RWPE1 (cell line): ENCODE data around the gene CHD5.

Experiments
- CTCF ChIA-PET: fragments of 350-600 bp; sonication (Branson Sonifier 250); formaldehyde crosslinking; extraction: SDS; loops from one replicate; lab custom pipeline; 2021; lab: Yijun Ruan, JAX
- POLR2A ChIA-PET: fragments of 400-600 bp; formaldehyde crosslinking; extraction: SDS; loops from one replicate; lab custom pipeline; 2020; ENCODE audit warnings: antibody characterized with exemption; ENCODE audit not compliant: low non-redundant PET; lab: Yijun Ruan, JAX
- DNase-seq: peaks from one replicate; pipeline ENCODE4 v3.0.0; 2012; ENCODE audit warnings: low spot score
- H3K27ac ChIP-seq: fragments of 450-650 bp; 2 replicates; pipeline ENCODE4 v1.5.1; 2017
- TF ChIP-seq, protein P1 (sequence below): fragments of 450-650 bp; conservative IDR thresholded peaks from 2 replicates; pipeline ENCODE4 v1.5.1; 2017; ENCODE audit warnings: low read depth, mild to moderate bottlenecking

CHD5 gene

DNA sequence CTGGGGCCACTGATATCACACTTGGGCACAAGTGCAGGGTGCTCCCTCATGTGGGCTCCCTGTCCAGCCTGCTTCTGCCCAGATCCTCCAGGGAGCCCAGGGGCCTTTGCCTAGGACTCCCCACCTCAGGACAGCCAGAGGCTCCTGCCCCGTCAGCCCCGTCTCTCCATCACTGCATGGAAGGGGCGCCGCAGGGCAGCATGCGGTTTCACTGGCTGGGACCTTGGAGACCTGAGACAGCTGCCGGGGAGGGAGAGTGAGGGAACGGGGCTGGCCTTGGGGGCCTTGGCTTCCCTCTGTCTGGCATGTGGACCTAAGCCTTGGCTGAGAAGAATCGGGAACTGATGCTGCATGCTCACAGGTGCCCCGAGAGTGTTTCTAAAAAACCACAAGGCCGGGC is 87.9 kb downstream of the CHD5 start:
- ChIA-PET CTCF (interaction anchor here (0.6 to 1.4 kb wide), 3 partner anchors 10 to 260 kb away, joined by 3 to 4 read pairs (median 3); no protein-coding TSS in a partner anchor), POLR2A (no interaction called here)
- no peak overlapping the region for H3K27ac ChIP-seq
- DNase-seq = no peak
- TF ChIP-seq, protein P1, sequence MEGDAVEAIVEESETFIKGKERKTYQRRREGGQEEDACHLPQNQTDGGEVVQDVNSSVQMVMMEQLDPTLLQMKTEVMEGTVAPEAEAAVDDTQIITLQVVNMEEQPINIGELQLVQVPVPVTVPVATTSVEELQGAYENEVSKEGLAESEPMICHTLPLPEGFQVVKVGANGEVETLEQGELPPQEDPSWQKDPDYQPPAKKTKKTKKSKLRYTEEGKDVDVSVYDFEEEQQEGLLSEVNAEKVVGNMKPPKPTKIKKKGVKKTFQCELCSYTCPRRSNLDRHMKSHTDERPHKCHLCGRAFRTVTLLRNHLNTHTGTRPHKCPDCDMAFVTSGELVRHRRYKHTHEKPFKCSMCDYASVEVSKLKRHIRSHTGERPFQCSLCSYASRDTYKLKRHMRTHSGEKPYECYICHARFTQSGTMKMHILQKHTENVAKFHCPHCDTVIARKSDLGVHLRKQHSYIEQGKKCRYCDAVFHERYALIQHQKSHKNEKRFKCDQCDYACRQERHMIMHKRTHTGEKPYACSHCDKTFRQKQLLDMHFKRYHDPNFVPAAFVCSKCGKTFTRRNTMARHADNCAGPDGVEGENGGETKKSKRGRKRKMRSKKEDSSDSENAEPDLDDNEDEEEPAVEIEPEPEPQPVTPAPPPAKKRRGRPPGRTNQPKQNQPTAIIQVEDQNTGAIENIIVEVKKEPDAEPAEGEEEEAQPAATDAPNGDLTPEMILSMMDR = no peak

- POLR2A ChIA-PET = no interaction called here
- CTCF ChIA-PET = interaction anchor here (0.6 to 1.4 kb wide), 4 partner anchors 10 to 260 kb away, joined by 3 to 4 read pairs (median 3); no protein-coding TSS in a partner anchor
- no peak overlapping the region for H3K27ac ChIP-seq
- no peak for DNase-seq
- TF ChIP-seq, protein P1 = no peak
Observed at GRCh38 chr1:6091823-6092109, 88.4 kb downstream of the CHD5 start.

GRCh38 chr1:6090996-6091822 is 88.9 kb downstream of the CHD5 start:
- ChIA-PET POLR2A (no interaction called here), CTCF (interaction anchor here (0.6 to 1.4 kb wide), 5 partner anchors 9 to 259 kb away, joined by 3 to 4 read pairs (median 3); no protein-coding TSS in a partner anchor)
- no peak for DNase-seq
- TF ChIP-seq, protein P1 = no peak
- H3K27ac ChIP-seq = no peak overlapping the region

GRCh38 chr1:6090288-6090687 is 89.8 kb downstream of the CHD5 start:
- TF ChIP-seq, protein P1 = no peak
- ChIA-PET POLR2A (no interaction called here), CTCF (interaction anchor here (1.3 kb wide), 1 partner anchor 10 kb away, joined by 3 read pairs; no protein-coding TSS in a partner anchor)
- no peak overlapping the region for H3K27ac ChIP-seq
- DNase-seq = no peak

GRCh38 chr1:6088956-6089355 is 91.2 kb downstream of the CHD5 start:
- DNase-seq = no peak
- CTCF ChIA-PET = no interaction called here
- no peak overlapping the region for H3K27ac ChIP-seq
- TF ChIP-seq, protein P1 = no peak
- POLR2A ChIA-PET = no interaction called here

- no peak overlapping the region for H3K27ac ChIP-seq
- no peak for DNase-seq
- ChIA-PET POLR2A (no interaction called here), CTCF (no interaction called here)
- TF ChIP-seq, protein P1 = no peak
Observed at GRCh38 chr1:6087958-6088357, 92.2 kb downstream of the CHD5 start.
